ENCODE results near the gene ZNF70.
"Not testable (repeated sequence)": the region's sequence is repeated elsewhere in the genome, so short reads cannot be mapped to it uniquely, and the experiment has no call there.

ZNF70 gene

GRCh38 chr22:23742505-23743264 lies 8.2 kb downstream of the ZNF70 start:
- no peaks in the 10 kb centered on the region for H3K4me1 Mint-ChIP-seq (ENCODE audit: low read depth)
- H3K9me3 Mint-ChIP-seq: no peaks in the 10 kb centered on the region
- peaks cover 31% of the 10 kb centered on the region for H3K36me3 Mint-ChIP-seq (ENCODE audit: low read depth)
- no peak for DNase-seq
- no peak overlapping the region for H3K4me3 Mint-ChIP-seq
- no peaks in the 10 kb centered on the region for H3K27me3 Mint-ChIP-seq
- no peak overlapping the region for H3K27ac Mint-ChIP-seq

- DNase-seq: no peak
- Mint-ChIP-seq H3K4me3 (no peak overlapping the region), H3K27me3 (no peaks in the 10 kb centered on the region), H3K4me1 (ENCODE audit: low read depth) (no peaks in the 10 kb centered on the region), H3K9me3 (no peaks in the 10 kb centered on the region), H3K36me3 (ENCODE audit: low read depth) (peaks cover 2% of the 10 kb centered on the region), H3K27ac (no peak overlapping the region)
These were observed 13.2 kb downstream of the ZNF70 start for GRCh38 chr22:23737696-23738095.

- not testable (repeated sequence) for DNase-seq; H3K4me3 Mint-ChIP-seq; H3K4me1 Mint-ChIP-seq (ENCODE audit: low read depth); H3K9me3 Mint-ChIP-seq; H3K27me3 Mint-ChIP-seq; H3K36me3 Mint-ChIP-seq (ENCODE audit: low read depth); H3K27ac Mint-ChIP-seq
These were observed 22.8 kb downstream of the ZNF70 start for GRCh38 chr22:23728108-23728507.

GRCh38 chr22:23722724-23723123 lies 28.2 kb downstream of the ZNF70 start:
- no peak overlapping the region for H3K4me3 Mint-ChIP-seq
- no peaks in the 10 kb centered on the region for H3K9me3 Mint-ChIP-seq
- H3K27ac Mint-ChIP-seq: no peak overlapping the region
- no peaks in the 10 kb centered on the region for H3K36me3 Mint-ChIP-seq (ENCODE audit: low read depth)
- no peak for DNase-seq
- no peaks in the 10 kb centered on the region for H3K4me1 Mint-ChIP-seq (ENCODE audit: low read depth)
- H3K27me3 Mint-ChIP-seq: no peaks in the 10 kb centered on the region

GRCh38 chr22:23722160-23722559 lies 28.8 kb downstream of the ZNF70 start:
- Mint-ChIP-seq H3K27ac (no peak overlapping the region), H3K4me1 (ENCODE audit: low read depth) (peaks cover 5% of the 10 kb centered on the region), H3K36me3 (ENCODE audit: low read depth) (no peaks in the 10 kb centered on the region), H3K27me3 (no peaks in the 10 kb centered on the region), H3K9me3 (no peaks in the 10 kb centered on the region), H3K4me3 (no peak overlapping the region)
- DNase-seq: no peak

- Mint-ChIP-seq H3K27me3 (no peaks in the 10 kb centered on the region), H3K36me3 (ENCODE audit: low read depth) (peaks cover 2% of the 10 kb centered on the region), H3K4me3 (no peak overlapping the region), H3K9me3 (no peaks in the 10 kb centered on the region), H3K4me1 (ENCODE audit: low read depth) (peaks cover 7% of the 10 kb centered on the region), H3K27ac (no peak overlapping the region)
- no peak for DNase-seq
These were observed 30.1 kb downstream of the ZNF70 start for GRCh38 chr22:23720855-23721254.

GRCh38 chr22:23718371-23719165 lies 32.3 kb downstream of the ZNF70 start:
- Mint-ChIP-seq H3K4me3 (no peak overlapping the region), H3K4me1 (ENCODE audit: low read depth) (peaks cover 25% of the 10 kb centered on the region), H3K27me3 (no peaks in the 10 kb centered on the region), H3K27ac (no peak overlapping the region), H3K36me3 (ENCODE audit: low read depth) (peaks cover 19% of the 10 kb centered on the region), H3K9me3 (no peaks in the 10 kb centered on the region)
- DNase-seq: no peak

- peak; percentile 90 for DNase-seq
- H3K9me3 Mint-ChIP-seq: no peaks in the 10 kb centered on the region
- peak overlapping the region; percentile 80 for H3K4me3 Mint-ChIP-seq
- peaks cover 29% of the 10 kb centered on the region for H3K36me3 Mint-ChIP-seq (ENCODE audit: low read depth)
- peak overlapping the region; percentile 88 for H3K27ac Mint-ChIP-seq
- peaks cover 27% of the 10 kb centered on the region for H3K4me1 Mint-ChIP-seq (ENCODE audit: low read depth)
- H3K27me3 Mint-ChIP-seq: no peaks in the 10 kb centered on the region
These were observed 33.8 kb downstream of the ZNF70 start for GRCh38 chr22:23716811-23717801.

GRCh38 chr22:23715806-23716375 lies 35.0 kb downstream of the ZNF70 start:
- Mint-ChIP-seq H3K27ac (peak overlapping the region; percentile 88), H3K27me3 (no peaks in the 10 kb centered on the region), H3K4me1 (ENCODE audit: low read depth) (peaks cover 32% of the 10 kb centered on the region), H3K4me3 (peak overlapping the region; percentile 80), H3K9me3 (no peaks in the 10 kb centered on the region), H3K36me3 (ENCODE audit: low read depth) (peaks cover 41% of the 10 kb centered on the region)
- DNase-seq: no peak

- Mint-ChIP-seq H3K9me3 (no peaks in the 10 kb centered on the region), H3K27ac (peak overlapping the region; percentile 88), H3K4me3 (peak overlapping the region; percentile 80), H3K4me1 (ENCODE audit: low read depth) (peaks cover 42% of the 10 kb centered on the region), H3K36me3 (ENCODE audit: low read depth) (peaks cover 51% of the 10 kb centered on the region), H3K27me3 (no peaks in the 10 kb centered on the region)
- DNase-seq: no peak
These were observed 36.0 kb downstream of the ZNF70 start for GRCh38 chr22:23714596-23715578.

- Mint-ChIP-seq H3K4me1 (ENCODE audit: low read depth) (peaks cover 52% of the 10 kb centered on the region), H3K9me3 (no peaks in the 10 kb centered on the region), H3K27me3 (no peaks in the 10 kb centered on the region), H3K4me3 (peak overlapping the region; percentile 50), H3K36me3 (ENCODE audit: low read depth) (peaks cover 60% of the 10 kb centered on the region), H3K27ac (peak overlapping the region; percentile 85)
- DNase-seq: peak; percentile 40
These were observed 37.0 kb downstream of the ZNF70 start for GRCh38 chr22:23713696-23714595.

GRCh38 chr22:23712256-23712655 lies 38.7 kb downstream of the ZNF70 start:
- H3K9me3 Mint-ChIP-seq: no peaks in the 10 kb centered on the region
- H3K27me3 Mint-ChIP-seq: no peaks in the 10 kb centered on the region
- H3K27ac Mint-ChIP-seq: no peak overlapping the region
- peaks cover 77% of the 10 kb centered on the region for H3K36me3 Mint-ChIP-seq (ENCODE audit: low read depth)
- peaks cover 65% of the 10 kb centered on the region for H3K4me1 Mint-ChIP-seq (ENCODE audit: low read depth)
- no peak for DNase-seq
- H3K4me3 Mint-ChIP-seq: no peak overlapping the region

Measured in activated T-cell treated with anti-CD3 and anti-CD28 coated beads, Interleukin-2, amount 50 U/mL, for 24 hours (primary cell).